Measurements from ENCODE around the gene CTTN.

CTTN gene

DNA sequence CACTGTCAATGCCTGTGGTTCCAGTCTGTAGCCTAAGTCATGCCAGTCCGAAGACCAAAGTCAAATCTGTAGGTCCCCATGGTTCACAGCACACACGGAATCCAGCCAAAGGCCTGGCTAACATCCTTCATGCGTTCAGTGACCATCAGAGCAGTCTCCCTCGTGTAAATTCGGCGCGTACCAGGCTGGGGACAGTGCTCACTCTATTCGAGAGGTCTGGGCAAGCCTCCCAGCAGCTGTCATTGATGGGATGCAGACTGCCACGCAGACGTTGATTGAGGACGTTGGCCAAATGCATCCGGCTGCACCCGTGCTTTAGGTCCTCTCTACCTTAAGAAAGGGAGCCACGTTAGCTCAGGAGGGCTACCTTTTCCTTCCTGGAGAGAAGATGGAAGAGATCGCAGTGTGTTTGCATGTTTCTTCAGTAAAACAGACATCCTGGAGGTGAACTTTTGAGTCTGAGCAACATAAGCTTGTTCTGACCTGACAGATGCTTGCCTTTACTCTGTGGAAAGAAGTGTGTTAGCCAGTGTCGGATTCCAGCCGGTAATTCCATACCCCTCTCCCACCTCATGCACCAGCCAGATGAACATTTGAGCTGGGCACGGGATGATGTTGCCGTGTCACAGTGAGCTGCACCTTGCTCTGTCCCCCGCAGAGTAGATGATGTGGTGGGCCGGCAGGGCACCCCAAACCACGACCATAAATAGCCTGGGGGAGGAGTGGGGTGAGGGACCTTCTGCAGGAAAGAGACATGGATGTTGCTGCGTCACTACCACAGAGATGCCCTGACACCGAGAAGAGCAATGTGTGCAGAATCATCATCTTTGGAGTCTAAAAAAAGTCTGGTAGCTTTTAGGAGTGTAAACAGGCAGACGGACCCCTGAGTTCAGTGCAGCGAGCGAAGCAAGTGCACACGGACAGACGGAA is 12.2 kb downstream of the CTTN start:
- no peak for DNase-seq

DNA sequence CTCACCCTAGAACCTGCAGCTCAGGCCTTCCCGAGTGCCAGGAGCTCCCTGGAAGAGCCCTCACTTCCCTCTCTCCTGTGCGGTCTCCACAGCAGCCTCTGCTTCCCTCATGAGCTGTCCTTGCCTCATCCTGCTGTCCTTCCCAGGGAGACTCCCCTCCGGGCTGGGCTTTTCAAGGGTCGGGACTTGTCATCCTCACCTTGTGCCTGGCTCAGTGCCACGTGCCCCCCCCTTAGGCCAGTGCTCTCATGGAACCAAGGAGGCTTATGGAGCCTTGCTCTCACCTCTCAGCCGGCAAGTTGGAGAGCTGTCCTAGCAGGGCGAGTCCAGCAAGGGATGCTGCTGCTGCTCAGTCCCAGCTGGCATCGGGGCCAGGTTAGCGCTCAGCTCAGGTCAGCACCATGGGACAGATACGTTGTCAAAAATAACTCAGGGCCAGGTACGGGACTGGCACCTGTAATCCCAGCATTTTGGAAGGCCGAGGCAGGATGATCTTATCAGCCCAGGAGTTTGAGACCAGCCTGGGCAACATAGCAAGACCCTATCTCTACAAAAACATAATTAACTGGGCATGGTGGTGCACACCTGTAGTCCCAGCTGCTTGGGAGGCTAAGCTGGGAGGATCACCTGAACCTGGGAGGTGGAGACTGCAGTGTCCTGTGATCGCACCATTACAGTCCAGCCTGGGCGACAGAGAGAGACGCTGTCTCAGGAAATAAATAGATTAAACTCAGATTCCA is 13.6 kb downstream of the CTTN start:
- no peak for DNase-seq

DNA sequence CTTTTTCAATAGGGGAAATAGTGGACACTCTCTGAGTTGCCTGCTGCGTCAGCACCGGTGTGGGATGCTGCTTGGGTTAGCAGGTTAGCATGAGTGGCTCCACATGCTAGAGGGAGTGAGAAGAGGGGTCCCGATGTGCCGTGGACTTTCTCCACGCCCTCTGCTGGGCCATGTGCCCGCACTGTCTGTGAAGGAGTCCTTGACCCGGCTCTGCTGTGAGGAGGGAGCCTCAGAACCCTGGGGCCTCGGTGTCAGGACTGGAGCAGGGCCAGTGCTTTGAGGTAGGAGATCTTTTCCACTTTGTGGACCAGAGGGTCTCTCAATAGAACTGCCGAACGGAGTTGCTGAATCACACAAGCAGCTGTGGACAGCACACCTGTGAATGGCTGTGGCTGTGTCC is 14.8 kb downstream of the CTTN start:
- no peak for DNase-seq

DNA sequence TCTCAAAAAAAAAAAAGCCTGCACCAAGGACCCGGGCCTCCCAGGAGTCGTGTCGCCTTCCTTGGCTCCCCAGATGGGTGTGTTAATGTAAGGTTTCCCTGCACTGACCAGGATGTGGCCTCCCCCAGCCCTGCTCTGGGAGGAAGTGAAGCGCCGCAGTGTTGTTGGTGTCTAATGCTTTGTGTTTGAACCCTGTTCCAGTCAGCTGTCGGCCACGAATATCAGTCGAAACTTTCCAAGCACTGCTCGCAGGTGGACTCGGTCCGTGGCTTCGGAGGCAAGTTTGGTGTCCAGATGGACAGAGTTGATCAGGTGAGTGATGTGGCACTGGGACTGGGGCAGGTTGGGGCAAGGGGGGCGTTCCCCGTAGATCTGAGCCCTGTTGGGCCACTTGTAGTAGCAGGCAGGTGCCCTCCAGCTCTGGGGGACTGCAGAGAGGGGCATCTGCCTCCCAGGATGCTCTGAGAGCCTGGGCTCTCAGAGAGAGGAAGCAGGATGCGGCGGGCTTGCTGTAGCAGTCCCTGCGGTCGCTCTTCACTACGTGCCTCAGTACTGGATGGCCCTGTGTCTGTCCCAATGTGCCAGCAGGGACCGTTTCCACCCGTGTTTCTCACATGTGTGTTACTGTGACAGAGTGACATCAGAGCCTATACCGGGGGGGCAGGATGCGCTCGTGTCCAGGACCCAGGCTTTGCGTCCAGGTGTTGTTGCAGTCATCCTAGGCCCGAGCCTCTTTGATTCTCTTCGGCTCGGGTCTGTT is 16.2 kb downstream of the CTTN start:
- DNase-seq = no peak

DNA sequence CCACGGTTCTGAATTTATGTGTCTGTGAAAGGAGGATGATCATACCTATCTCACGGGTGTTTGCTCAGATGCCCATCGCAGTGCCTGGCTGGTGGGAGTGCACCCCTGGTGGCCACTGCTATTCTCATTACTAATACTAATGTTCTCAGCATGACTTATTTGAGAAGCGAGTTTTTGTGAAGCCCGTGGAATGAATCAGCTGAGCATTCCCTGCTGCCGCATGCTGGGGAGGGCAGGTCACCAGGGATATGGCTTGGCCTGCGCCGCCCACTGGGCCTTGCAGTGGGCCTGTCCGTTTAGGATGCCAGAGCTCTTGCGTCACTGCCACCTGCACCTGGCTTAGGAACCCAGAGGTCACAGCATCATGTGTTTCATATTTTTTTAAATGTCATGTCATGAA is 16.9 kb downstream of the CTTN start:
- DNase-seq = no peak

DNA sequence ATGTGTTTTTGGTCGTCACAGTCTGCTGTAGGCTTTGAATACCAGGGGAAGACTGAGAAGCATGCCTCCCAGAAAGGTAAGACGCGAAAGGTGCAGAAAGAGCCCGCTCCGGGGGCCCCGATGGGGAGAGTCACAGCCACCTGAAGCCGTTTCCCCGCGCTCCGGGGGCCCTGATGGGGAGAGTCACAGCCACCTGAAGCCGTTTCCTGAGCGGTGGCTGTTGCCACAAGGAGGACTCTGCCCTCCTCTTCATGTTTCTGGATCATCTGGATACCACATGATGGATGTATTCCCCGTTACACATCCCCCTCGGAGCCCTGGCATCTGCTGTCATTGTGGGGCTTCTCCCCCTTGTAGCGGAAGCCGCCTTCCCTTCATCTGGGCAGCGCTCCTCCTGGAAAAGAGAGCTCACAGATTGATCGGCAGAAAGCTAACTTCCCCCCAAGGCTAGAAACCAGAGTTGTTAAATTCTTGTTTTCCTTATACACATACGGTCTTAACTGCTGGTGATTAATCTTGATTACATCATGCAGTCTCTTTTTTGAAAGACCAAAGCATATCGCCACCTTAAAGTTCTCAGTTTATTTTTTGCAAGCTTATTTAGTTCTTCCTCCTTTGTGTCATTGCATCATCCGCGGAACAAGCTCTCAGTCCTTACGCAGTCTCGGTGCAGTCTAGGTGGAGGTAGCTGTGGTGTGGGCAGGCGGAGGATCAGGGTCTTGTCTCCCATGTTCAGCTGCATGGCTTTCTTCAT is 17.5 kb downstream of the CTTN start:
- DNase-seq = no peak

DNA sequence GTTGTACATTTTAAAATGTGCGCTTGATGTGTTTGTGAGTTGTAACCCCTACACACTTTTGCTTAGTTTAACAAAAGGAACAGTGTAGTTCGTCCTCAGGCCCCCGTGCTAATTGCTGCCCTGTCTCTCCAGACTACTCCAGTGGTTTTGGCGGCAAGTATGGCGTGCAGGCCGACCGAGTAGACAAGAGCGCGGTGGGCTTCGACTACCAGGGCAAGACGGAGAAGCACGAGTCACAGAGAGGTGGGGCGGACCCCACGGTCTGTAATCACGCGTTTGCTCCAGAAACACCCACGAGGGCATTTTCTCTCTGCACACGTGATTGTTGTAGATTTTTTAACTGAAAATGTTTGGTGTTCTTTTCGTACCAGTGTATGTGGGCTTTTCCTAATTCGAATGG is 18.6 kb downstream of the CTTN start:
- no peak for DNase-seq

DNA sequence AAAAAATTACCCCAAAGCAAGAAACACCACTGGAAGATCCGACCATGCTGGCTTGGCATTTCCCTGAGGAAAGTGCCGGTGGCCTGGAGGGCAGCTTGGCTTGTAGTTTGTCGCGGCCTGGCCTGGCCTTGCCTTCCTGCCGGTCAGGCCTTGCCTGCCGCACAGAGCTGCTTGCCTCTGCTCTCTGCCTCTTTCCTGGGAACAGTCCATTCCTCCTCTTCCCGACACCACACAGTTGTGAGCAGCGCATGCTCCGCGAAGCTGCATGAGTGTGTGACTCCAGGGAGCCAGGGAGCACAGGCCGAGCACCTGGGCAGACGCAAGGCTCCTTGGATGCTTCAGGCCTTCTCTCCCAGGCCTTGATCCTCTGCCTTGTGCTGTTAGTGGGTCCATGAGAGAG is 19.8 kb downstream of the CTTN start:
- DNase-seq = no peak

DNA sequence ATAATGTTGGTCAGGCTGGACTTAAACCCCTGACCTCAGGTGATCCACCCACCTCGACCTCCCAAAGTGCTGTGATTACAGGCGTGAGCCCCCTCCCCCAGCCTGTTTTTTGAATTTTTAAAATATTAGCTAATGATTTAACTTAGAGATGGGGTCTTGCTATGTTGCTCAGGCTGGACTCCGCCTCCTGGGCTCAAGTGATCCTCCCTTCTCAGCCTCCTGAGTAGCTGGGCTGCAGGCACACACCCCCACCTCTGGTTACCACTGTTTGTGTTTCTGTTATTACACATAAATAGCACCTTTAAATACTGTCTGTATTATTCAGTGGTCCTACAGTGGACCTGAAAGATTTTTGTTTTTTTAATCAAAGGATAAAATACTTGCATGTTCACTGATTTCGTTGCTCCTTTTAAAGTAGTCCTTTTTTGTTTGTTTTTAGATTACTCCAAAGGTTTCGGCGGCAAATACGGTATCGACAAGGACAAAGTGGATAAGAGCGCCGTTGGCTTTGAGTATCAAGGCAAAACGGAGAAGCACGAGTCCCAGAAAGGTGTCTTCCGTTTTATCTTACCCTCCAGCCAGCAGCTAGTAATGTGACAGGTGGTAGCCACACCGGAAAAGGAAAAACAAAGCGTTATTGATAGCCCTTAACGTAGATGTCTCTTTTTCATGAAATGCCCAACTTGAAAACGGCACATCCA is 21.1 kb downstream of the CTTN start:
- no peak for DNase-seq

DNA sequence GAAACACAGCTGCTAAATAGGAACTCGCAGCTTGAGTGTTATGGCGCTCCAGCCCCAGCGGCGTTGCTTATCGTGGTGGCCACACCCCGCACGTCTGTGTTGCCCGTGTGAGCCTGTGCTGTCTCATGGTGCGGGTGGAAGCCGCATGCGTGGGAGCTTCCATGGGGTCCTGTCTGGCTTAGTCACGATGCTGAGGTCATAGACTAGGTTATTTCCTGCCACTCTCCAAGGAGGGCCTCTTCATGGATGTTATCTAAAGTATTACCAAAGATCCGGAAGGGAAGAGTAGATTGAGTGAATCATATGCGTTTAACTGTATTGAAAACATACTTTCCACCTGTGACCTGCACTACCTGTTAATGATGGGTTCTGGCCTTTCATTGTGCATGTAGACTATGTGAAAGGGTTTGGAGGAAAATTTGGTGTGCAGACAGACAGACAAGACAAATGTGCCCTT is 21.7 kb downstream of the CTTN start:
- DNase-seq = no peak

DNA sequence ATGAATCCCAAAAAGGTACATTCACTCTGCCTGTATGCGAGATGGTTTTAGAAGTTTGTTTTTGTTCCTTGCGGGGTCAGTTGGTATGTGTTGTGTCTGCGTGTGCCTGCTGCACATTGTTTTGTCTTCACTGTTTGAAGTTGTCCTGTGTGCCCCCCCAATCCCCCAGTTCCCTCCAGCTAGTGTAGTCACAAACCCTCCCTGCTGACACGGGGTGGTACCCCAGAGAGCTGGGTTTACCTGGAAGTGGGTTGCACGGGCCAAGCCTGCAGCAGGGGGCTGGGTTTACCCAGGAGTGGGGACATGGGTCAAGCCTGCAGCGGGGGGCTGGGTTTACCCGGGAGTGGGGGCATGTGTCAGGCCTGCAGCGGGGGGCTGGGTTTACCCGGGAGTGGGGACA is 22.2 kb downstream of the CTTN start:
- DNase-seq = no peak

DNA sequence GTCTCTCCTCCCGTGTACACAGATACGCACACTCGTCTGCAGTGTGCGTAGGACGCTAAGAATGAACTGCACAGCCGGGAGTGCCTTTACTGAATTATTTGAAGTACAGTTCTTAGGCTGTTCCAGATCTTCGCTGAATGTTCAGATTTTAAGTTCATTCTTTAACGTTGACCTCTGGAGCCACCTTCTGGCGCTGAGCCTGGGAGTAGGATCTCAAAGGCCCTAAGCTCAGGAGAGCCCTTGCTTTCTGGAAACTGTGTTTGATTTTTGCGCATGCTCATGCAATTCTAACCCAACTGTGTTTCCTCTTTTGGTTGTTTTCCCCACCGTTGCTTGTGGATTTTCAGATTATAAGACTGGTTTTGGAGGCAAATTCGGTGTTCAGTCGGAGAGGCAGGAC is 22.8 kb downstream of the CTTN start:
- DNase-seq = no peak

DNA sequence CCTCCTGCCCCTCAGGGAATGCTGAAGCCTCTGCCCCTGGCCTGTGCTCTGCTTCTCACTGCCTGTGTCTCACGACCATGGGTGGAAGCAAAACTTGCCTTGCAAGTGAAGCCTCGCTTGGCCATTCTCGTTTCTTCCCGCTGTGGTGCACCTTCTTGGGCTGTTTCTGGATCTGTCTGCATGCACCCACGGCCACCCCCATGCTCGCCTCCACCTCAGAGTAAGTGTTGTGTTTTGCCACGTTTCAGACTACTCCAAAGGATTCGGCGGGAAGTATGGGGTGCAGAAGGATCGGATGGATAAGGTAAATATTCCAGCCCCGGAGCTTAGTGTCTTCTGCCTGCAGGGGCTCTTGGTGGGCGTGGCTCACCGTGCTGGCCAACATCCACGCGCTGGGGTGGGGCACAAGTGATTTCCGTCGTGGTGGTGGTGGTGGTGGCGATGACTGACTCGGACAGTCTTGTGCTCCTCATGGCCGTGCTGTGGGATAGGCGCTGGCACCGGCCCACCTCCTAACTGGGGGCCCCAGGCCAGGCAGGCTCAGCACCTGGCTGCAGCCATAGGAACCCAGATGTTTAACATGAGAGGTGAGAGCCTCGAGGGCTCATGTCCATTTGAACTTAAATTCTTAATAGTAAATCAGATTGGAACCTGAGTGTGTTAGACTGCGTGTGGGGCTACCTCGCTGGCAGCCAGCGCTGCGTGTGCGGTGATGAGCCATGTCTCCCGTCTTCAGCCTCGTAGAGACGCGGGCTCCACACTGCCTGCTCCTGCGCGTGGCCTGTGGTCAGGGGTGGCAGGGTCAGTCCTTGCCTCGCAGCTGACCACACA is 24.6 kb downstream of the CTTN start:
- no peak for DNase-seq

DNA sequence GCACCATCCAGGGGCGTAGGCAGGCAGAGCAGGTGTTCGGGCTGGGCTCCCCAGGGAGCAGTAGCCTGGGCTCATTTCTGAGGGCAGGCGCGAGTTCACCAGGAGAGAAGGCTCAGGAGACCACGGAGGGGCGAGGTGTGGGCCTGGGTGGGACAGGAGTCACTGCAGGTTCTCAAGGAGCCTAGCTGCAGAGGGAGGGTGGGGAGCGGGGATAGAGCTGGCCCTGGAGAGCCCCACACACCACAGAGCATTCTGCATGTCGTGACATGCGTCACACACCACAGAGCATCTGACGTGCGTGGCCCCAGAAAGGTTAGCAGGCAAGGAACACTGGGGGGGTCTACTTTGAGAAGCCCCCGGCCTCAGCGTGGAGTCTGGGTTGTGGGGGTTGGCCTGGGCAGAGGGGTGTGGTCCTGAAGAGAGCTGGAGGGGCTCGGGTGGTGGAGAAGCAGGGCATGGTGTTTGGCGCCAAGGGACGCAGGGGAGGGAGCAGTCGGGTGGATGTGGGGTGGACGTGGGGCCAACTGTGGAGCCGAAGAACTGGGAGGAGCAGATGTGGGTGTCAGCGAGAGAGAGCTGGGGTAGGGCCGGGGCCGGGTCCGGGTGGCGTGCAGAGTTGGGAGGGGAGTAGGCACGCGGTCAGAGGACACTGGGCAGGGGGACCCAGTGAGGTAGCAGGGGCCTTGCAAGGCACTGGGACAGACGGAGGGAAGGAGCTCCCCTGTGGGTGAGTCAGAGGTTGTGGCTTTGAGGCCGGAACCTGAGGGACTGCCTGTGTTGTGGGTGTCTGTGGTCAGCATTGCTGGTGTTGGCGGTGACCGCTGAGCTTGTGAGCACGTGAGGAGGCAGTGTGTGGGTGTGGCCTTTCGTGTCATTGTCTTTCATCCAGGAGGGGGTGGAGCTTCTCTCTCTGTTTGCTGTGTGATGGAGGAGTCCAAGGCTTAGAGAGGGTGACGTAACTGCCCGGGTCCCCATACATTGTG is 25.5 kb downstream of the CTTN start:
- no peak for DNase-seq

DNA sequence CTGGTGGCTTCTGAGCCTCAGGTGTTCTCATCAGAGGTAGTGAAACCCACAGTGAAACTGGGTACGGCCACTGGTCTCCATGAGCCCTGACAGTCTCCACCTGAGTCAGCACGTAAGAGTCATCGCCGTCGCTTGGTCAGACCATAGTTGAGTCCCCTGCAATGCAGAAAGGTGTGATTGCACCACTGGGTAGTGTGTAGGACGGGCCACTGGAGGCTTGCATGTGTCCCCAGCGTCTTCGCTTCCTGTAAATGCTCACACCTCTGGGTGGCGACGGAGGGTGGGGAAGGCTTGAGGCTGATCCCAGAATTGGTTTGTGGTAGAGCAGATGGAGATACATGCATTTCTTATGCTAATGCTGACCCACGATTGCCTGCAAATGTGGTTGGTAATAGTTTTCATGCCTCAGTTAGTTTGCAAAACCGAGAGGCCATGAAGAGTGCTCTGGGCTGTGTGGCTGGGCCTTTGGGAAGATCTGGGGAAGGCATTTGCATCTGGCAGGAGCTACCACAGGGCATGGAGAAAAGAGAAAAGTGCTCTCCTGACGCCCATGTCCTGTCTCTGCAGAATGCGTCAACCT is 26.5 kb downstream of the CTTN start:
- DNase-seq = no peak

DNA sequence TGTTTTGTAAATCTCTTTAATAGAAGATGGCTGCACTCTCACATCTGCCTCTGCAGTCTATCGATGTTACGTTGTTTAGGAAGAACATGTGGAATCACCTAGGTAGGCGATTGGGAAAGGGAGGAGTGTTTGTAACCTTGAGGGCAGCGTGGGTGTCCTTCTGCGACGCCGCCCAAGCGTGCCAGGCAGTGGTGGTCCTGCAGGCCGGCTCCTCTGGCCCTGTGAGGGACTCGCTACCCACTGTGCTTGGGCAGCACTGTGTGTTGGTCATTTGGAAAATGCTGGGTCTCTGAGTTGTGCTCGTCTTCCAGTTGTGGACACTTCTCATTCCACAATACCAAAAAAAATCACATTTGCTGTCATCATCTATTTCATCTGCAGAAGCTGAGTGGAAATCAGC is 29.1 kb downstream of the CTTN start:
- DNase-seq = no peak

DNA sequence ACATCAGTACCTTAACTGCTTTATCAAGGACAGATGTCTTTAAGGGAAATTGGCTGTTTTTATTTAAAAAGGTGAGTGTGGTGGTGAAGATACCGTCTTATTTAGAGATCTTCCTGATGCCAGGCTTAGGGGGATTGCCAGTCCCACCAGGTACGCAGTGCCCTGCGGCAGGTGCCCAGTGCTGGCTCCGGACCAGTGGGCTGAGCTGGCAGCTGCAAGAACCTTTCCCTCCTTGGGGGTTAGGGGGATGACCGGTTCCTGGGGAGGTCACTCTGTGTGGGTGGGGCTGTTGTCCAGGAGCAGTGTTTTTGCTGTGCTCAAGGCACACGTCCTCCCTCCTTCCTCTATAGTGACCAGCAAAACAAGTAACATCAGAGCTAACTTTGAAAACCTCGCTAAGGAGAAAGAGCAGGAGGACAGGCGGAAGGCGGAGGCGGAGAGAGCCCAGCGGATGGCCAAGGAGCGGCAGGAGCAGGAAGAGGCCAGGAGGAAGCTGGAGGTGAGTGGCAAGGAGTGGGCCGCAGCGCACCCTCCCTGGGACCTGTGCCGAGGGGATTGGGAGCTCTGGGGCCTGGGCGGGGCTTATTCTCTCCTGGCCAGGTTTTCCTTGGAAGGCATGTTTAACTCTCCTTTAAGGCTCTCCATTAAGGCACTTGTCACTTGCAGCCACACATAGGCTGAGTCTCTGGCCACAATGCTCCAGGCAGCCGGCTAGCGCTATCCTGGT is 30.5 kb downstream of the CTTN start:
- no peak for DNase-seq

DNA sequence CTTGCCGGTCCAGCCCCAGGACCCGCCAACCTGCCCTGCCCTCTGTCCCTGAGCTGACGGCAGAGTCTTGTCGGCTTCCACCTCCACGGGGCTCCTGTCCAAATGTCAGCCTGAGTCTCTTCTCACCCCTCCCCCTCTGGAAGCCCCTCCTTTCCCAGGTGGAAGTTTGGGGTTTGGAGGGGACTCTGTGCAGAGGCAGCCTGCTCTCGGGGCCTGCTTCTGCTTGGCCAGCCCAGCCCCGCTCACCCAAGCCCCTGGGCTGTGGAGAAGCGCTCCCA is 31.0 kb downstream of the CTTN start:
- DNase-seq = no peak

Measured in stimulated activated naive CD4-positive, alpha-beta T cell (primary cell).